Gastrocnemius medialis (tissue), 4 donors: ENCODE measurements around the gene ZNF407.

Source experiments
- POLR2A ChIP-seq, 2 donors: fragments of 450-650 bp; IDR thresholded peaks; one replicate each; pipeline ENCODE4 v1.6.1; 2017; ENCODE audit warnings: antibody characterized with exemption in 2 of 2, mild to moderate bottlenecking in 2 of 2, moderate library complexity in 2 of 2
- TF ChIP-seq, protein P1 (sequence below), 5 experiments: fragments of 450-650 bp in 3 of 5; fragments of 200-600 bp in 2 of 5; sonication (generic) in 2 of 5; IDR thresholded peaks in 4 of 5; conservative IDR thresholded peaks in 1 of 5; 1 replicate in 4 of 5; 2 replicates in 1 of 5; pipeline ENCODE4 v1.5.1; 2016 to 2019; ENCODE audit warnings: antibody characterized with exemption in 5 of 5, mild to moderate bottlenecking in 3 of 5, moderate library complexity in 3 of 5

DNA sequence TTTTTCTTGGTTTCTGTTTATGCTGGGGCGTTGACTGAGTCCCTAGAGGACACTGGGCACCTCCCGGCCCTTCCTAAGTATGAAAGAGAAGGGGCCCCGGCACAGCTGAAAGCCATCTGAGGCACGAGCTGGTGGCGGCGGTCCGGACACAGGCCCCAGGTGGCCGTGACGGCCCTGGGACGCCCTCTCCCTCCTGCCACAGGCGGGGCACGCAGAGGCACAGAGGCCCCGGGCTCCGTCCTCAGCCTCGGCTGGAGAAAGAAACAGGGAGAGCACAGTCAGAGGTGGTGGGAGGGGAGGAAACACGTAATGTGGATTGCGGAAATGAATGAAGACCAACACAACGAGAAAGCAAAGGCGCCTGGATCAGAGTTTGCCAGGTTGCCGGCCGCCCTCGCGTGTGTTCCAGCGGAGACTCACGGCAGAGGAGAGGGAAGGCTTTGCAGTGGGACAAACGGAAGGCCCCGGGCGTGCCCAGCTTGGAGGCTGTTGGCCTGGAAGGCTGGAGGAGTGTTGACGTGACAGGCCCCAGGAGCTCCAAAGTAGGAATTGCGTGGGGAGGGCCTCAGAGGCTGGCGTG lies 492.2 kb downstream of the ZNF407 start:
- TF ChIP-seq, protein P1, sequence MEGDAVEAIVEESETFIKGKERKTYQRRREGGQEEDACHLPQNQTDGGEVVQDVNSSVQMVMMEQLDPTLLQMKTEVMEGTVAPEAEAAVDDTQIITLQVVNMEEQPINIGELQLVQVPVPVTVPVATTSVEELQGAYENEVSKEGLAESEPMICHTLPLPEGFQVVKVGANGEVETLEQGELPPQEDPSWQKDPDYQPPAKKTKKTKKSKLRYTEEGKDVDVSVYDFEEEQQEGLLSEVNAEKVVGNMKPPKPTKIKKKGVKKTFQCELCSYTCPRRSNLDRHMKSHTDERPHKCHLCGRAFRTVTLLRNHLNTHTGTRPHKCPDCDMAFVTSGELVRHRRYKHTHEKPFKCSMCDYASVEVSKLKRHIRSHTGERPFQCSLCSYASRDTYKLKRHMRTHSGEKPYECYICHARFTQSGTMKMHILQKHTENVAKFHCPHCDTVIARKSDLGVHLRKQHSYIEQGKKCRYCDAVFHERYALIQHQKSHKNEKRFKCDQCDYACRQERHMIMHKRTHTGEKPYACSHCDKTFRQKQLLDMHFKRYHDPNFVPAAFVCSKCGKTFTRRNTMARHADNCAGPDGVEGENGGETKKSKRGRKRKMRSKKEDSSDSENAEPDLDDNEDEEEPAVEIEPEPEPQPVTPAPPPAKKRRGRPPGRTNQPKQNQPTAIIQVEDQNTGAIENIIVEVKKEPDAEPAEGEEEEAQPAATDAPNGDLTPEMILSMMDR (IDR thresholded peaks at IDR 0.05 in 4 of 5, conservative IDR thresholded peaks at IDR 0.05 in 1 of 5) = no peak
- no peak for TF ChIP-seq POLR2A (IDR thresholded peaks at IDR 0.05)
